ENCODE measurements around the gene CACNA1C. TPM values are rescaled to one million over a fixed set of nuclear protein-coding genes. Genes with fewer than 3 reads are reported as not detected.

Gene CACNA1C
- total RNA-seq, 4 donors from 2014 or later: 2.9 to 5.3 (median 4.3) TPM

GRCh38 chr12:2687726-2688125 is 634.9 kb downstream of the CACNA1C start:
- TF ChIP-seq CTCF (IDR thresholded peaks at IDR 0.05; ENCODE audit: low read depth): no peak

GRCh38 chr12:2688381-2688931 is 635.7 kb downstream of the CACNA1C start:
- TF ChIP-seq CTCF (IDR thresholded peaks at IDR 0.05; ENCODE audit: low read depth): no peak

- TF ChIP-seq CTCF (IDR thresholded peaks at IDR 0.05; ENCODE audit: low read depth): no peak
Observed at GRCh38 chr12:2689393-2689792, 636.6 kb downstream of the CACNA1C start.

- TF ChIP-seq CTCF (IDR thresholded peaks at IDR 0.05; ENCODE audit: low read depth): no peak
Observed at GRCh38 chr12:2689879-2690278, 637.1 kb downstream of the CACNA1C start.

GRCh38 chr12:2690348-2691005 is 637.7 kb downstream of the CACNA1C start:
- no peak for TF ChIP-seq CTCF (IDR thresholded peaks at IDR 0.05; ENCODE audit: low read depth)

GRCh38 chr12:2691006-2691344 is 638.2 kb downstream of the CACNA1C start:
- TF ChIP-seq CTCF (IDR thresholded peaks at IDR 0.05; ENCODE audit: low read depth): no peak

GRCh38 chr12:2691345-2692071 is 638.7 kb downstream of the CACNA1C start:
- TF ChIP-seq CTCF (IDR thresholded peaks at IDR 0.05; ENCODE audit: low read depth): no peak
